ENCODE measurements around the gene PAK1IP1. TPM values are rescaled to one million over a fixed set of nuclear protein-coding genes. Genes with fewer than 3 reads are reported as not detected.
A peak's percentile ranks its signal among the peaks of the same experiment; 100 is the strongest.

The PAK1IP1 gene
- total RNA-seq, 2 experiments from 2014 or later = 34.2 to 35.5 TPM

GRCh38 chr6:10692965-10693538 lies 1.7 kb upstream of the PAK1IP1 start:
- Mint-ChIP-seq H3K27ac (peak overlapping the region; percentile 73), H3K36me3 (ENCODE audit: low read depth) (peaks cover 32% of the 10 kb centered on the region), H3K4me1 (ENCODE audit: low read depth) (peaks cover 21% of the 10 kb centered on the region), H3K27me3 (no peaks in the 10 kb centered on the region), H3K4me3 (peak overlapping the region; percentile 90), H3K9me3 (no peaks in the 10 kb centered on the region)
- ATAC-seq (no peak), DNase-seq (no peak)
- no peak for TF ChIP-seq CTCF (IDR thresholded peaks at IDR 0.05)
- CTCF ChIA-PET = no interaction called here
- intact Hi-C loops (cut with micrococcal nuclease) = loop anchor here (5.0 kb wide), 1 partner anchor 166 kb away; no protein-coding TSS in a partner anchor
- POLR2A ChIA-PET = no interaction called here

GRCh38 chr6:10695086-10695657 lies 400 bp downstream of the PAK1IP1 start:
- DNase-seq (no peak), ATAC-seq (no peak)
- CTCF ChIA-PET = interaction anchor here (1.0 to 1.5 kb wide), 4 partner anchors 15 to 343 kb away, joined by 3 to 7 read pairs (median 3); no protein-coding TSS in a partner anchor
- intact Hi-C loops (cut with micrococcal nuclease) = loop anchor here (2.0 kb wide), 1 partner anchor 52 kb away; the partner anchor contains the start of gene TMEM14B
- Mint-ChIP-seq H3K9me3 (no peaks in the 10 kb centered on the region), H3K27ac (peak overlapping the region; percentile 99), H3K27me3 (no peaks in the 10 kb centered on the region), H3K4me1 (ENCODE audit: low read depth) (peaks cover 32% of the 10 kb centered on the region), H3K4me3 (peak overlapping the region; percentile 90), H3K36me3 (ENCODE audit: low read depth) (peaks cover 49% of the 10 kb centered on the region)
- POLR2A ChIA-PET = interaction anchor here (0.6 to 3.1 kb wide), 14 partner anchors 9 to 365 kb away, joined by 3 to 21 read pairs (median 4); partner anchors contain the start of genes TMEM14B and TMEM14C
- TF ChIP-seq CTCF (IDR thresholded peaks at IDR 0.05) = no peak

GRCh38 chr6:10696655-10697054 lies 1.9 kb downstream of the PAK1IP1 start:
- ChIA-PET POLR2A (interaction anchor here (2.0 to 3.1 kb wide), 2 partner anchors 9 to 25 kb away, joined by 8 to 21 read pairs; partner anchors contain the start of gene TMEM14C), CTCF (no interaction called here)
- Mint-ChIP-seq H3K4me3 (peak overlapping the region; percentile 90), H3K4me1 (ENCODE audit: low read depth) (peaks cover 38% of the 10 kb centered on the region), H3K27ac (peak overlapping the region; percentile 63), H3K9me3 (no peaks in the 10 kb centered on the region), H3K27me3 (no peaks in the 10 kb centered on the region), H3K36me3 (ENCODE audit: low read depth) (peaks cover 57% of the 10 kb centered on the region)
- DNase-seq = no peak
- no peak for ATAC-seq
- intact Hi-C loops (cut with micrococcal nuclease) = no loop called here
- TF ChIP-seq CTCF (IDR thresholded peaks at IDR 0.05) = no peak

- peaks cover 6% of the 10 kb centered on the region for H3K9me3 Mint-ChIP-seq
- intact Hi-C loops (cut with micrococcal nuclease) = no loop called here
- ChIA-PET POLR2A (no interaction called here), CTCF (no interaction called here)
- H3K36me3 Mint-ChIP-seq (ENCODE audit: low read depth) = peaks cover 13% of the 10 kb centered on the region
- no peak overlapping the region for H3K4me3 Mint-ChIP-seq
- H3K27me3 Mint-ChIP-seq = no peaks in the 10 kb centered on the region
- TF ChIP-seq CTCF (IDR thresholded peaks at IDR 0.05) = no peak
- DNase-seq (no peak), ATAC-seq (no peak)
- peak overlapping the region; percentile 49 for H3K27ac Mint-ChIP-seq
- peaks cover 6% of the 10 kb centered on the region for H3K4me1 Mint-ChIP-seq (ENCODE audit: low read depth)
Measured at GRCh38 chr6:10713962-10714361, 19.2 kb downstream of the PAK1IP1 start.
